ENCODE data around the gene SYTL3.
"Not testable (repeated sequence)": the region's sequence is repeated elsewhere in the genome, so short reads cannot be mapped to it uniquely, and the experiment has no call there.

The SYTL3 gene

GRCh38 chr6:158661156-158661685 lies 11.4 kb downstream of the SYTL3 start:
- no peak for DNase-seq (ENCODE audit: low read depth in 2 of 2, low spot score in 1 of 2)

DNA sequence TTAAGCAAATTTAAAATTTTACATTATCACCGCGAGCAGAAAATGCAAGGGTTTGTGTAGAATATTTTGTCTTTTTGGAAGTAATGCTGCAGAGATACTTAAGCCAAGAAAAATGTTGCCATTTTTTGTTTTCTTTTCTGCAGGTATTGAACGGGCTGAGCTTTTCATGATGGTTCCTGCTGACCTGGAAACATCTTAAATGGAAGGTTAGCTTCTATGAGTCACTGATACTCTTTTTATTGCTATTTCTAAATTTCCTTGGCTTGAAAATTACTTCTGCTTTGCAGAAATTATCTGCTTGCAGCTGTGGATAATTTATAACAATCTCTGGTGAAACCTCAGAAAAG lies 12.7 kb downstream of the SYTL3 start:
- DNase-seq (ENCODE audit: low read depth in 2 of 2, low spot score in 1 of 2): no peak

- no peak for DNase-seq (ENCODE audit: low read depth in 2 of 2, low spot score in 1 of 2)
Measured at GRCh38 chr6:158662954-158663624, 13.2 kb downstream of the SYTL3 start.

DNA sequence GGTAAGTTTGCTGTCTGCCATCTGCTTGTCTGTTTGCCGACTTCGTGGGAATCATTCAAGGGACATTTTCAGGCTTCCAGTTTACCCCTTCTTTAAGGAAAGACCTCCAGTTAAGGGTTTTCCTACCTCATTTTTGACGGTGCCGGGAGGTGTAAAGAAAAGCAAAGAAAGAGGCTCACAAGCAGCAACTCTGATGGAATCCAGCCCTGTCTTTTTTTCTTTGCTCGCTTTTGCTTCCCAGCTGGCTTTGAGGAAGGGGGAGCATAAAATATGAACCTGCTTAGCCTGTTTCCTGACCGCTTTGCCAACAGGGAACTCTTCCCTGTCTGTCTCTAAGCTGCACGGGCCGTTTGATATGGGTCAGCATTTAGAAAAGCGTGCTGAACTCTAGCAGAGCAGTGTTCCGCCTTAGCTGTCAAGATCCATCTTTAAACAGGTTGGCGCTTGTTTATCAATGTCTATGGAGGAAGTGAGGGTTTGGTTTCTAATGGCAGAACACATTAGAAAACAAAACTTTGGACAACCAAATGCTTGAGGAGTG lies 13.8 kb downstream of the SYTL3 start:
- DNase-seq (ENCODE audit: low read depth in 2 of 2, low spot score in 1 of 2): no peak

DNA sequence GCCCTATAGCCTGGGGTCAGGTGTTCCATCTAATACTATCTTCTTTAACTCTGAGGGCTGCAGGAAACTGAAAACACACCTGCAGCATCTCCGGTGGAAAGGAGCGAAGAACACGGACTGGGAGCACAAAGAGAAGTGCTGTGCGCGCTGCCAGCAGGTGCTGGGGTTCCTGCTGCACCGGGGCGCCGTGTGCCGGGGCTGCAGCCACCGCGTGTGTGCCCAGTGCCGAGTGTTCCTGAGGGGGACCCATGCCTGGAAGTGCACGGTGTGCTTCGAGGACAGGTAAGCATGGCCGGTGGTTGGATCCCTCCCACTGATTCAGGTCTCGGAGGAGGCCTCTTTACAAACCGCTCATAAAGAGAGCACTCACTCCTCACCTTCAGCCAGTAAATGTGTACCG lies 15.5 kb downstream of the SYTL3 start:
- no peak for DNase-seq (ENCODE audit: low read depth in 2 of 2, low spot score in 1 of 2)

DNA sequence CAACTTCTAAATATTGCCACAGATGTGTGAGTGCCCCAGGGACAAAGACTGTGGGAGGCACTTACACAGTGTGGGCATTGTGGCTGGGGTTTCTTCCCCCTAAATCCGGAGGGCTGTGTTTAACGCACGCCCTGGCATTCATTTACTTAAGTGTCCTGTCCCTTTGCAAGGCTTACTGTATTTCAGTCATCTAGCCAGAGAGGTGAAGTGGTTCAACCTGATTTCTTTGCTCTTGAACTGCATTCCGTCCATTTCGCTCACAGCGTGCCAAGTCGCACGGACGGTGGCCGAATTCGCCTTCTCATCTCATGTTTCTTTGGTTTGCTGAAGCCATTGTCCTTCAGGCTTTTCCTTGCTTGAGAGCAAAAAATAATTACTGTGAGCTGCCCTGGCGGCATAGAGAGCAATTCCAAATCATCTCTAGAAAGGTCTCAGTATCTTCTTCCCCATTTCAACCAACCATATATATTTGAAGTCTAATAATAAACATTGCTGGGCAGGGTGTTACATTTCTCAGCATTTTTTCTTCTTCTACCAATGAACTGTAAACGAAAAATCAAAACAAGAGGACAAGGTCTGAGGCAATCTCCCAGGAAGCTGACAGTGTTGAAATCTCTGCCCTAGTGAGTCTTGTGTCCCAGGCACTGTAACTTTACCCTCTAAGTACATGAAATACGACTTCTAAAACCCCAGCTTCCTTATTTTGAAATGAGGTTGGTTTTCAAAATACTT lies 16.9 kb downstream of the SYTL3 start:
- DNase-seq (ENCODE audit: low read depth in 2 of 2, low spot score in 1 of 2): no peak

DNA sequence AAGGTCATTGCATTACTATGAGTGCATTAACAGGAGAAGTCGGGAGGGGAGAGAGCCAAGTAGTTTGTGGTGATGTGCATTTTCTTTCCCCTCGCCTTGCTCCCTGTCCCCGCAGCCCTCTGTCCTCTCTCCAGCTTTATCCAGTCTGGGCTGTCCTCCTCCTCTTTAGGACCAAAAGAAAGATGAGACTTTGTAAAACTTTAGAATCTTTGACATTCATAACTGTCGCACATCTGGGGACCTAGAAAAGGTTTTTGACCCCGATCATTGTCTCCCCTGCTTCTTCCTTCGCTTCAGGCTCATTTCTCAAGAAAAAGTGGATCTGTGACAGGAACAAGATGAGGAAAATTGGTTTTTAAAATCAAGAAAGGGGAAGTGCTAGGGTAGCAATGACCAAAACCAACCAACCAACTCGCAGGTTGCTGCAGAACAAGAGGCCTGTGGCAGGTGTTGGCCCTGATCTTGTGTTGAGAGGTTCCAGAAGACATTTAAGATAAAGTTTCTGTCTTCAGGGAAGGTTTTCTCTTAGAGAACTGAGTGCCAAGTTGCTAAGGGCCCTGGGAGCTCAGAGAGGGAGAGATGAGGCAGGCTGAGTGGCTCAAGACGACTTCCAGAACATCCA lies 17.6 kb downstream of the SYTL3 start:
- DNase-seq (ENCODE audit: low read depth in 2 of 2, low spot score in 1 of 2): no peak

DNA sequence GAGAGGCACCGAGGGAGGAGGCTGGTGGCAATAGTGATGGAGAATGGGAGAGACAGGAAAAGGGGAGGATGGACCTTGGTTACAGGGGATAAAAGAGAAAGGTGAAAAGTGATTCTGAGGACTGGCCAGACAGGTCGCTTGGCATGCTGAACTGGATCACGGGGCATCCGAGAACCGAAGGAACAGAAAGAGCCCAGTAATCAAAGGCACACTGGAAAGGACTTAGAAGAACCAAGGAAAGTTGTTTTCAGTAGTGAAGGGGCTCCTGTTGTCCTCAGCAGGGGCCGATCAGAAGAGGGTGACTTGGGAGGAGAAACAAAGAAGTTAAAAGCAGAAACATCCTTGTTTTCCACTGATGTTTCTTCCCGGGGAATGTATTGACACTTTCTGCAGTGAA lies 18.9 kb downstream of the SYTL3 start:
- no peak for DNase-seq (ENCODE audit: low read depth in 2 of 2, low spot score in 1 of 2)

- no peak for DNase-seq (ENCODE audit: low read depth in 2 of 2, low spot score in 1 of 2)
Measured at GRCh38 chr6:158669145-158670035, 19.5 kb downstream of the SYTL3 start.

- DNase-seq (ENCODE audit: low read depth in 2 of 2, low spot score in 1 of 2): not testable (repeated sequence)
Measured at GRCh38 chr6:158672119-158672518, 22.3 kb downstream of the SYTL3 start.

DNA sequence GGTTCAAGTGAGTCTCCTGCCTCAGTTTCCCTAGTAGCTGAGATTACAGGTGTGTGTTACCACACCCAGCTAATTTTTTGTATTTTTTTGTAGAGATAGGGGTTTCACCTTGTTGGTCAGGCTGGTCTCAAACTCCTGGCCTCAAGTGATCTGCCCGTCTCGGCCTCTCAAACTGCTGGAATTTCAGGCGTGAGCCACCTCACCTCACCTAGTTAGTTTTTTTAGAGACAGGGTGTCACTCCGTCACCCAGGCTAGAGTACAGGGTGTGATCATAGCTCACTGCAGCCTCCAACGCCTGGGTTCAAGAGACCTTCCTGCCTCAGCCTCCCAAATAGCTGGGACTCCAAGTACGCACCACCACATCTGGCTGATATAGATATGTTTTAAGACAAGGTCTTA lies 22.9 kb downstream of the SYTL3 start:
- DNase-seq (ENCODE audit: low read depth in 2 of 2, low spot score in 1 of 2): no peak

GRCh38 chr6:158674342-158675131 lies 24.7 kb downstream of the SYTL3 start:
- no peak for DNase-seq (ENCODE audit: low read depth in 2 of 2, low spot score in 1 of 2)

GRCh38 chr6:158677094-158677493 lies 27.2 kb downstream of the SYTL3 start:
- DNase-seq (ENCODE audit: low read depth in 2 of 2, low spot score in 1 of 2): not testable (repeated sequence)

DNA sequence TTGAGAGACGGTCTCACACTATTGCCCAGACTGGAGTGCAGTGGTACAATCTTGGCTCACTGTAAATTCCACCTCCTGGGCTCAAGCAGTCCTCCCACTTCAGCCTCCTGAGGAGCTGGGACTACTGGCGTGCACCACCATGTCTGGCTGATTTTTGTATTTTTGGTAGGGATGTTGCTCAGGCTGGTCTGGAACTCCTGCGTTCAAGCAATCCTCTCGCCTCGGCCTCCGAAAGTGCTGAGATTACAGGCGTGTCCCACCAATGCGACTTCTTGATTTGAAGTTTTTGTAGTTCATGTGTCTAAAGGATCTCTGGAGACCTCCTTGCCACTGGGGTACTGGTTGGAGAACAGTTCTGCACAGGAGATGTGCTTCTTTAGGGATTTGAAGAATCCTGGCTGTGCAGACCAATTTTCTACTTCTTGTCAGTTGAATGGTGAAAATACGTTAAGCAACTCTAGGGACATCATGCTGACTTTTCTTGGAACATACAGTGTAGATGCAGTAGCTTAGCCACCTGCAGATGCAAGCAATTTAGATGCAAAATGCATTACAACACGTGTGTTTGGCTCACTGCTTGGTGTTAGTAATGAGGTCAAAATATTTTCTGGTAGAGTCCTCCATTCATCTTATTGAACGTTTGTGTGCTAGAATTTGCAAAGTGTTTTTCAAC lies 28.2 kb downstream of the SYTL3 start:
- DNase-seq (ENCODE audit: low read depth in 2 of 2, low spot score in 1 of 2): no peak

DNA sequence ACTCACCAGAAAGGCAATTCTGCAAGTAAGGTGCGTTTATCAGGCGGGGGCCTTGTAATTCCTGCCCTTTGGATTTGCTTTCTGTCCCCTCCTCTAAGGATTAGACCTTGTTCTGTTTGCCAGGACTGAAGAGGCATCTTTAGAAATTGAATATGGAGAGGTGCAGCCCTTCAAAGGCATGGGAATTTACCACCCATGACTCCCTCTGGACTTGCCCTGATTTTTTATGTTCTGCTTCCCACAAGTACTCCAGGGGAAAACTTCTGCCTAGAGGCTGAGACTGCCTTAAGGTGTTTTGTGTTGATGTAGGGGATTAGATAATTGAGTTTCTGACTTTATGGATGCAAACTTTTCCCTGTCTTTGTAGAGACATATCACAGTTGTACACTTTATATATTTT lies 30.2 kb downstream of the SYTL3 start:
- DNase-seq (ENCODE audit: low read depth in 2 of 2, low spot score in 1 of 2): no peak

GRCh38 chr6:158680481-158680880 lies 30.6 kb downstream of the SYTL3 start:
- DNase-seq (ENCODE audit: low read depth in 2 of 2, low spot score in 1 of 2): no peak

DNA sequence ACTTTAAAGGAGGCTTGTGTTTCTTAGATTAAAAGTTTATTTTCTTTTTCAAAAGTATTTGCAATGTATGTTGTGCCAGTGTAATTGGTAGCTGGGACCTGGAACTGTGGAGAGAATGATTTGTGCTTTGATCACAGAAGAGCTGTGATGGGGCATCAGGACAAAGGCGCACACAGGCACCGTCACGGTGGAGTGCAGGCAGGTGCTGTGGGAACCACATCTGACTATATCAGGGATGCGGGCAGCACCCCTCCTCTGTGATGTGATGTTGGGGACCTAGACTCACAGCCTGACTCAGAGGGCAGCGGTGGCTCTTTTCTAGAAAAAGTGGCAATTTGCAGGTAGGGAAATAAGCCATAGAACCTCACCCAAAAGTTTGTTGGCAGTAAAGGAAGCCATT lies 34.5 kb downstream of the SYTL3 start:
- DNase-seq (ENCODE audit: low read depth in 2 of 2, low spot score in 1 of 2): no peak

GRCh38 chr6:158684745-158685324 lies 35.0 kb downstream of the SYTL3 start:
- DNase-seq (ENCODE audit: low read depth in 2 of 2, low spot score in 1 of 2): no peak

DNA sequence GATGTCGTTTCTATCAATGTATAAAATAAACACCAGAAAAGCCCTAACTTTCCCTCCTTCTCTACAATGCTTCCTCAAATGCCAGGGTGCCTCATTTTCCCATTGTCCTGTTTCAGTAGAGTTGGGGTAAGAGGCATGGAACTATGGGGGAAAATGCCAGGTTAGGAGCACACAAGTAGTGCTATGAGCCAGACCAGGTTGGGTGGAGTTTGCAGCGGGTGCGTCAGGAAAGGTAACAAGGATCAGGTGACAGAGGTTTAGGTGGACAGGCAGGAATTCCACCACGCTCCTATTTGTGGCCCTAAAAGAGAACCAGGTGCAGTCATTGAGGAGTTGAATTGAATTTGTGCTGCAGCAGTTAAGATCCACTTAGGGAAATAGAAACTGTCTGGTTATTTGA lies 36.5 kb downstream of the SYTL3 start:
- DNase-seq (ENCODE audit: low read depth in 2 of 2, low spot score in 1 of 2): no peak

Data from stimulated activated CD8-positive, alpha-beta memory T cell treated with anti-CD3 and anti-CD28 coated beads, Interleukin-4, amount 100 ng/mL, for 1 hour (primary cell).